ENCODE data around the gene GPR157. TPM values are rescaled to one million over a fixed set of nuclear protein-coding genes. Genes with fewer than 3 reads are reported as not detected.

GPR157 gene
- total and polyA plus RNA-seq, 10 of the 15 experiments (the other 5 are each of a cell fraction or from before 2014, with no cell fraction given): 0.66 to 15.9 (median 3.1) TPM

- no peak overlapping the region for H3K9ac ChIP-seq (ENCODE audit: control insufficient read depth, insufficient read depth, low read length)
- POLR2A ChIA-PET: no interaction called here
- H3K27me3 ChIP-seq (replicated peaks in 1 of 2; ENCODE audit: control insufficient read depth in 2 of 2, insufficient read depth in 2 of 2, low read length in 1 of 2): no peaks in the 10 kb centered on the region
- WGBS (ENCODE audit: insufficient coverage, insufficient replicate concordance, low lambda C conversion rate, missing lambda C conversion rate): 46% methylated on average over 8 of the region's 8 CpGs
- DNase-seq (ENCODE audit: low read depth, low spot score): no peak
- TF ChIP-seq IKZF1 (conservative IDR thresholded peaks at IDR 0.05): no peak
- no peak for TF ChIP-seq STAT3 (IDR thresholded peaks at IDR 0.05; ENCODE audit: low read depth, low read length)
- TF ChIP-seq RUNX3 (IDR thresholded peaks at IDR 0.05; ENCODE audit: low read length): no peak
- TF ChIP-seq SMAD5 (IDR thresholded peaks at IDR 0.05; ENCODE audit: low read depth): no peak
- no peak for TF ChIP-seq IKZF2 (IDR thresholded peaks at IDR 0.05)
- no peak for TF ChIP-seq ELK1 (IDR thresholded peaks at IDR 0.05; ENCODE audit: low read depth, low read length)
- TF ChIP-seq NFIC (IDR thresholded peaks at IDR 0.05; ENCODE audit: low read depth, low read length): no peak
- TF ChIP-seq CHD1 (IDR thresholded peaks at IDR 0.05; ENCODE audit: low read depth, low read length): no peak
- SMC1A ChIA-PET (ENCODE audit: uncharacterized antibody, unreplicated experiment): interaction anchor here (1.5 kb wide), 1 partner anchor 12 kb away, joined by 4 read pairs; no protein-coding TSS in a partner anchor
- intact Hi-C loops (cut with micrococcal nuclease; ENCODE audit: unreplicated experiment) (no loop called here), in situ Hi-C loops (cut with MboI) (no loop called here)
- H3K4me3 ChIP-seq: no peak overlapping the region
- RAD21 ChIA-PET (ENCODE audit: unreplicated experiment): no interaction called here
- CTCF ChIA-PET: interaction anchor here (0.6 to 1.5 kb wide), 2 partner anchors 13 to 26 kb away, joined by 3 read pairs; no protein-coding TSS in a partner anchor
- H3K9me3 ChIP-seq (replicated peaks; ENCODE audit: control insufficient read depth, insufficient read depth, low read length): no peaks in the 10 kb centered on the region
- no peak for FAIRE-seq
- no peak for ATAC-seq
- H3K4me1 ChIP-seq (ENCODE audit: control insufficient read depth, insufficient read depth, low read length): peaks cover 13% of the 10 kb centered on the region
- no peak overlapping the region for H3K27ac ChIP-seq (ENCODE audit: control insufficient read depth, insufficient read depth)
- H3K79me2 ChIP-seq (ENCODE audit: control insufficient read depth, insufficient read depth, low read length): no peaks in the 10 kb centered on the region
- no TSS peak for BruUV-seq (replicated peaks)
- H4K20me1 ChIP-seq (ENCODE audit: control insufficient read depth, insufficient read depth): no peaks in the 10 kb centered on the region
- H3K4me2 ChIP-seq (ENCODE audit: control insufficient read depth, insufficient read depth): no peak overlapping the region
- no peak overlapping the region for H2AFZ ChIP-seq (ENCODE audit: control insufficient read depth, low read depth, low read length)
- H3K36me3 ChIP-seq (ENCODE audit: control insufficient read depth in 2 of 2, insufficient read depth in 2 of 2, low read length in 1 of 2): no peaks in the 10 kb centered on the region
Measured at GRCh38 chr1:9136932-9137331, 8.0 kb upstream of the GPR157 start.
